A673 (cell line): Measurements from ENCODE around the gene UBASH3A.

Experiments
- EZH2 ChIP-seq: fragments of 200-600 bp; sonication (generic); IDR thresholded peaks from 2 replicates; pipeline ENCODE4 v1.6.1; 2017; ENCODE audit warnings: borderline replicate concordance, low read depth, mild to moderate bottlenecking, mixed read lengths, antibody characterized with exemption, low read length; ENCODE audit not compliant: poor library complexity, severe bottlenecking
- TF ChIP-seq, protein P1 (sequence below): fragments of 300-800, 200-600 bp; sonication (generic); conservative IDR thresholded peaks from 2 replicates; pipeline ENCODE4 v1.5.1; 2017; ENCODE audit warnings: low read depth, mild to moderate bottlenecking, antibody characterized with exemption, low read length, moderate library complexity, mixed read lengths

DNA sequence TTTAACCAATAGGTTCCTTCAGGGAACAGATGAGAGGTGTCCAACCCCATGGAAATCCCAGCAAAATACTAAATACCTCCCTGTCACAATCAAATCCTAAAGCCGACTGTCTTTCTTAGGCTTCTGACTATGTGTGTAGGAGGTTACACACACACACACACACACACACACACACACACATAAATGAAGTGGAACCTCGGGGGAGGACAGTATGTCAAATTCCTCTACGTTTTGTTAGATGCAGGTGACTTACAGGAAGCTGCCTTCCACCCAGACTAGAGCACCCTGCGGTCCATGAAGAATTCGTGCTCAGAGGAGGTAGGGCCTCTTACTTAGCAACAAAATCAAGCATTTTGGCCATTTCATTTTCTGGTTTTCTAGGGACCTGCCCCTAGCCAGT lies 75.9 kb downstream of the UBASH3A start:
- TF ChIP-seq, protein P1, sequence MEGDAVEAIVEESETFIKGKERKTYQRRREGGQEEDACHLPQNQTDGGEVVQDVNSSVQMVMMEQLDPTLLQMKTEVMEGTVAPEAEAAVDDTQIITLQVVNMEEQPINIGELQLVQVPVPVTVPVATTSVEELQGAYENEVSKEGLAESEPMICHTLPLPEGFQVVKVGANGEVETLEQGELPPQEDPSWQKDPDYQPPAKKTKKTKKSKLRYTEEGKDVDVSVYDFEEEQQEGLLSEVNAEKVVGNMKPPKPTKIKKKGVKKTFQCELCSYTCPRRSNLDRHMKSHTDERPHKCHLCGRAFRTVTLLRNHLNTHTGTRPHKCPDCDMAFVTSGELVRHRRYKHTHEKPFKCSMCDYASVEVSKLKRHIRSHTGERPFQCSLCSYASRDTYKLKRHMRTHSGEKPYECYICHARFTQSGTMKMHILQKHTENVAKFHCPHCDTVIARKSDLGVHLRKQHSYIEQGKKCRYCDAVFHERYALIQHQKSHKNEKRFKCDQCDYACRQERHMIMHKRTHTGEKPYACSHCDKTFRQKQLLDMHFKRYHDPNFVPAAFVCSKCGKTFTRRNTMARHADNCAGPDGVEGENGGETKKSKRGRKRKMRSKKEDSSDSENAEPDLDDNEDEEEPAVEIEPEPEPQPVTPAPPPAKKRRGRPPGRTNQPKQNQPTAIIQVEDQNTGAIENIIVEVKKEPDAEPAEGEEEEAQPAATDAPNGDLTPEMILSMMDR, result no peak
- no peak for TF ChIP-seq EZH2
